ENCODE data around the gene PCCB.
"Not testable (repeated sequence)": the region's sequence is repeated elsewhere in the genome, so short reads cannot be mapped to it uniquely, and the experiment has no call there.

The PCCB gene

GRCh38 chr3:136263251-136263650 is 13.1 kb downstream of the PCCB start:
- DNase-seq: no peak

DNA sequence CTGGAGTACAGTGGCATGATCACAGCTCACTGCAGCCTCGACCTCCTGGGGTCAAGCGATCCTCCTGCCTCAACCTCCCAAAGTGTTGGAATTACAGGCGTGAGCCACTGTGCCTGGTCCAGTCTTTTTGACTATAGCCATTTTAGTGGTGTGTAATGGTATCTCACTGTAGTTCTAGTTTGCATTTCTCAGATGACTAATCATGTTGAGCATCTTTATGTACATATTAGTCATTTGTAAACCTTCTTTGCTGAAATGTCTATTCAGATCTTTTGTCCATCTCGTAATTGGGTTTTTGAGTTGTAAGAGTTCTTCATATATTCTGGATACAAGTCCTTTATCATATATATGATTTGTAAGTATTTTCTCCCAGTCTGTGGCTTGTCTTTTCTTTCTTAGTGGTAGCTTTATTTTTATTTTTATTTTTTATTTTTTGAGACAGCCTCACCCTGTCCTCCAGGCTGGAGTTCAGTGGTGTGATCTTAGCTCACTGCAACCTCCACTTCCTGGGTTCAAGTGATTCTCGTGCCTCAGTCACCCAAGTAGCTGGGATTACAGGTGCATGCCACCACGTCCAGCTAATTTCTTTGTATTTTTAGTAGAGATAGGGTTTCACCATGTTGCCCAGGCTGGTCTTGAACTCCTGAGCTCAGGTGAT is 16.5 kb downstream of the PCCB start:
- not testable (repeated sequence) for DNase-seq

DNA sequence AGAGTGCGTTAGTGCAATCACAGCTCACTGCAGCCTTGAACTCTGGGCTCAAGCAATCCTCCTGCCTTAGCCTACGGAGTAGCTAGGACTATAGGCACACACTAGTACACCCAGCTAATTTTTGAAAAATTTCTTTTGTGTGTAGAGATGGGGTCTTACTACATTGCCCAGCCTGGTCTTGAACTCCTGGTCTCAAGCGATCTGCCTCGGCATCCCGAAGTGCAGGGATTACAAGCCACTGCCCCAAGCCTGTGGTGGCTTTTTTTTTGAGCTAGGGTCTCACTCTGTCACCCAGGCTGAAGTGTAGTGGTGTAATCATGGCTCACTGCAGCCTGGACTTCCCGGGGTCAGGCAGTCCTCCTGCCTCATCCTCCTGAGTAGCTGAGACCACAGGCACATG is 17.1 kb downstream of the PCCB start:
- no peak for DNase-seq

DNA sequence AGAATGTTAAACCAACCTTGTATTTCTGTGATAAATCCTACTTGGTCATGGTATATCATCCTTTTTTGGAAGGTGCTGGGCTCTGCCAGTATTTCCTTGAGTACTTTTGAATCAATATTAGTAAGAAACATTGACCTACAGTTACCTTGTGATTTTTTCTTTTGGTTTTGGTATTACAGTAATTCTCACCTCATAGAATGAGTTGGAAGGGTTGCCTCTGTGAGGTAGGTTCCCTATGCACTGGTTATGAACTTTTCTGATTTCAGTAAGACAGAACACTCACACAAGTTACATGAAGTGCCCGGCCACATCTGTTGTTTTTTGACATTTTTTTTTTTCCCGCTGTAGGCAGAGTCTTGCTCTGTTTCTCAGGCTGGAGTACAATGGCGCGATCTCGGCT is 20.0 kb downstream of the PCCB start:
- DNase-seq: no peak

- DNase-seq: not testable (repeated sequence)
Observed at GRCh38 chr3:136271626-136272025, 21.5 kb downstream of the PCCB start.

DNA sequence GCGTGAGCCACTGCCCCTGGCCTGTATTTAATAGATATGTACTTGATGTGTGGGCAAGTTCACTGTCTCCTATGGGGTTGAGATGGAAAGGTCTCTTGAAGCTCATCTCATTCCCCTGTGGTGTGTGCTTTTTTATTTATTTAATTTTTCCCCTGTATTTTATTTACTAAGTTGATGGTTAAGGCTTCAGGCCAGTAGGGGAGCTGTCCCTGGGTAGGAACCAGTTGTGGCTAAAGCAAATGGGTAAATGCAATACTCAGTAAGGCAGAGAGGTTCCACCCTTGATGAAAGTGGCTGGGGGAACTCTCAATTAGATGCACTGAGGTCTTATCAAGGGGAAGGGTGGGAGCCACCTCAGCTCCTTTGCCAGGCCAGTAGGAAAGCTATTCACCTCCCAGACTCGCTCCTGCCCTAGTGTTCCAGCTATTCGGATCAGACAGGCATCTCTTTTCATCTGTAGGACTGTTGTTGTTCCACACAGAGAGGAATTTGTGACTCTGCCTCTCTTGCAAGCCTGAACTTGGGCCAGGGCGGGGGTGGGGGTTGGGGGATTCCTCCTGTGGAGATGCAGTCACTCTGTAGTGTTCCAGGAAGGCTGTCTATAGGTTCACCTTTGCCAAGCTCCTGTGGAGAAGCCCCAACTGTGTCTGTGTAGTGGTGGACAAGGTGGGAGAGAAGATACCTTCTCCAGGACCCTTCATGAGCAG is 26.1 kb downstream of the PCCB start:
- no peak for DNase-seq

DNA sequence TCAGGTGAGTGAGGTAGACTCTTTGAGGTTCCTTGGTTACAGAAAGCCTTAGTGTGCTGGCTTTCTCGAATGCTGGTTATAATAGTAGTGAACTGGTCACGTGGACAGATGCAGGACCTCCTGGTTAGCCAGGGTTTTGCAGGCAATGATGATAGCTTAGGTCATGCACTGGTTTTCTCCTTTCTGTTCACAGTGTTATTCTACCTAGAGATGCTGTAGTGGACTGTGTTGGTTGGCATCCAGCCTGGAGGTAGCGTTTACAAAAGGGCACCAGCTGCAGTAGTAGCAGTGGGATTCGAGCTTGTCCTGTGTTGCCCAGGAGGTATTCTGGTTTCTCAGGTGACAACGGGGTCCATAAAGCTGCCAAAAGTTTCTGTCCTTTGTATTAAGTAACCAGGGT is 27.0 kb downstream of the PCCB start:
- no peak for DNase-seq

- no peak for DNase-seq
Observed at GRCh38 chr3:136277634-136278033, 27.5 kb downstream of the PCCB start.

- no peak for DNase-seq
Observed at GRCh38 chr3:136279092-136279491, 29.0 kb downstream of the PCCB start.

DNA sequence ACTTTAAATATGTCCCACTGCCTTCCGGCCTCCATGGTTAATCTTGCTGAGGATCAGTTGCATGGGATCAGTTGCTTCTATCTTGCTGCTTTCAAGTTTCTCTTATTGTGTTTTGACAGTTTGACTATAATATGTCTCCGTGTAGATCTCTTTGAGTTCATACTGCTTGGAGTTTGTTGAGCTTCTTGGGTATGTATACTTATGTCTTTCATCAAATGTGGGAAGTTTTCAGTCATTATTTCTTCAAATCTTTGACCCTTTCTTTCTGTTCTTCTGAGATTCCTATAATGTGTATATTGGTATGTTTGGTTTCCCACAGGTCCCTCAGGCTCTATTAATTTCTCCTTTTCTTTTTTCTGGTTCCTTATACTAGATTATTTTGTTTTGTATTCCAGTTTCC is 30.8 kb downstream of the PCCB start:
- no peak for DNase-seq

GRCh38 chr3:136281966-136282520 is 31.9 kb downstream of the PCCB start:
- DNase-seq: no peak

- no peak for DNase-seq
Observed at GRCh38 chr3:136283627-136284026, 33.5 kb downstream of the PCCB start.

DNA sequence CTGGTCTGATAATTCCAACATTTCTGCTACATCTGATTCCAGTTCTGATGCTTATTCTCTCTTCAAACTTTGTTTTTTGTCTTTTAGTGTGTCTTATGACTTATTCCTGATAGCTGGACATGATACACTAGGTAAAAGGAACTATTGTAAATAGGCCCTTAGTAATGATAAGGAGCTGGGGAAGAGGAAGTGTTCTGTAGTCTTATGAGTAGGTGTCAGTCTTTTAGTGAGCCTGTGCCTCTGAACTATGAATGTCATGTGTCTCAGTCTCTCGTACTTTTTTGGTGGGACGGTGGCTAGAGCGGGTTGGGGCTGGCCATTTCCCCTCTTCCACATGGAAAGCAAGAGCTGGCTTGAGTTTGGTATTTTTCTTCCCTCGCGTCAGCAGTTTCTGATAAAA is 41.2 kb downstream of the PCCB start:
- peak; percentile 28 to 44 for DNase-seq

GRCh38 chr3:136292500-136292899 is 42.4 kb downstream of the PCCB start:
- no peak for DNase-seq

DNA sequence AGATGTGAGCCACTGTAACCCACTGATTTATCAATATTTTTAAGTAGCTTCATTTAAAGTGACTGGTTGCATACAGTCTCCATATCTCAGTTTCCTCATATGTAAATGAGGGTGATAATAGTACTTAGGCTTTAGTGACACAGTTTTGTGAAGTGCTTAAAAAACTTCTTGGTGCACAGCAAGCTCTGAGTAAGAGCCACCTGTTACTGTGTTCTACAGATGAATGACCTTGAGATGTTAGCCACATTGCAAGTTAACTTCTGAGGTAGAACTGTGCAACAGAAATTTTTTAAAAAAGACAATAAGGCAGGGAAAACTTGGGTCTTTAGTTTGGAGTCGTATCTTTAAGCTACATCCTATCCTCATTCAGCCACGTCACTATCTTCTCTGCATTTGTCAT is 43.1 kb downstream of the PCCB start:
- DNase-seq: no peak

- DNase-seq: peak; percentile 44 to 72
Observed at GRCh38 chr3:136294176-136294575, 44.0 kb downstream of the PCCB start.

GRCh38 chr3:136296960-136297359 is 46.8 kb downstream of the PCCB start:
- DNase-seq: no peak

GRCh38 chr3:136297826-136298225 is 47.7 kb downstream of the PCCB start:
- no peak for DNase-seq

DNA sequence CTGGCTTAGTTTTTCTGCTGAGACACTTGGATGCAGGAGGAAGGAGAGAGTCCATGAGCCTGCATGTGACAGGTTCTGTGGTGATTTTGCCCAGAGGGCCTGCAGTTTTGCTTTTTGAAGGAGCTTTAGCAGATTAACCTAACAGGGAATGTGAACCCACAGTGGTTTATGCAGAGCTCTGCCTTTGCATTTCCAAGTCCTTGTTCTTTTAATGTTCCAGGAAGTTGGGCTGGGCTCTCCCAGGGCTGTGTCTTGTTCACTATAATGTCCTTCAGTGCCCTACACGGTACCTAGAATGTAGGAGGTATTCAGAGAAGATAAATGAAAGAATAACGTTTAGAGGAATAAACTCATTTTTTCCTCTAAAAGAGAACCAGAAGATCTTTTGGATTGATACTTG is 50.3 kb downstream of the PCCB start:
- no peak for DNase-seq

DNA sequence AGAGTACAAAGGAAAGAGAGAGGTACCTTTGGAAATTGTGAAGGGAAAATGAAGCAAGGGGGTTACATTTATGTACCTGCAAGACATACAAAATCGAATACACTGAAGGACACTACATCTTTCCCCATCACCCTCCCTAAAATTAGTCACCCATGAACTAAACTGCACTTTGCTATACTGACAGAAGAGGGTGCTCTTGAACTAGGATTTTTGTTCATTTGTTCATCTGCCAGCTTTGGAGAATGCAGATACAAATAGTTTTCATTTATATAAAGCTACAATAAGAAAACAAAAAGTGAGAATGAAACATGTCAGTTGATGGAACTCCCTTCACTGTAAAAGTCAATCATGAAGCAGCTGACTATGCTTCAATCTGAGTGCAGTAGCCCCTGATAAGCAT is 55.7 kb downstream of the PCCB start:
- no peak for DNase-seq

DNA sequence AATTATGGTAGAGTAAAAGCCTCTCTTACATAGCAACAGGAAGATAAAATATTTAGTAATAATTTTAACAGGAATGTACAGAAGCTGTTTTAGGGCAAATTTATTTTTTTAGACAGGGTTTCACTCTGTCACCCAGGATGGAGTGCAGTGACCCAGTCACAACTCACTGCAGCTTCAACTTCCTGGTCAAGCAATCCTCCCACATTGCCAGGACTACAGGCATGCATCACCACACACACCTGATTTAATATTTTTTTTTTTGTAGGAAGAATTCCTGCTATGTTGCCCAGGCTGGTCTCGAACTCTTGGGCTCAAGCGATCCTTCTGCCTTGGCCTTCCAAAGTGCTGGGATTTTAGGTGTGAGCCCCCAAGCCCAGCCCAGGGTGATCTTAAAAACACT is 61.1 kb downstream of the PCCB start:
- no peak for DNase-seq

- DNase-seq: no peak
Observed at GRCh38 chr3:136311968-136312367, 61.8 kb downstream of the PCCB start.

- DNase-seq: no peak
Observed at GRCh38 chr3:136326316-136326715, 76.2 kb downstream of the PCCB start.

DNA sequence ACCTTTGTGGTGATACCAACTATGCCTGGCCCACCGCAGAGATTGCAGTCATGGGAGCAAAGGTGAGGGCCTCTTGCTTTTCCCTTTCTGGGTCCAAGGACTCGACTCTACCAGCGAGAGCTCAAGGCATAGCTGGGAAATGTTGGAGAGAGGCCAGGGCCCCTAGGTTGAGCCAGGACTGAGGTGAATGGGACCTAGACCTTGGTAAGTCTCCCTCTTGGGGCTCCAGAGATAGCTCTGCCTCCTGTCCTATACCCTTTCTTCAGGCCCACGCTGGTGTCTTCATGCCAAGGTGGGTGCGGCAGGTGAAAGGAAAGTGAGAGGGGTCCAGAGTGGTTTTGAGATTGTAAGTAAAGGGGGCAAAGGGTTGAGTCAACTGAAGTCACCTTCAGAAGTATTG is 77.5 kb downstream of the PCCB start:
- DNase-seq: no peak

Data from inflammatory macrophage (primary cell).